CD8-positive, alpha-beta memory T cell (primary cell): Measurements from ENCODE around the gene CXCL16. TPM values are rescaled to one million over a fixed set of nuclear protein-coding genes. Genes with fewer than 3 reads are reported as not detected.
A peak's percentile ranks its signal among the peaks of the same experiment; 100 is the strongest.

Experiments used
- CTCF ChIA-PET: fragments of 350-600 bp; sonication (Branson Sonifier 250); formaldehyde crosslinking; loops from one replicate; lab custom pipeline; 2021; ENCODE audit warnings: antibody characterized with exemption; lab: Charles Lee
- POLR2A ChIA-PET: fragments of 350-600 bp; sonication (Branson Sonifier 250); formaldehyde crosslinking; loops from one replicate; lab custom pipeline; 2021; ENCODE audit warnings: antibody characterized with exemption; lab: Charles Lee
- DNase-seq, 5 donors: peaks; one replicate each; pipeline versions ENCODE4 v3.0.0 to v3.0.0-alpha.2; 2020 to 2022; ENCODE audit warnings: mixed read lengths in 1 of 5
- H3K27ac ChIP-seq: one replicate; pipeline ENCODE4 v1.7.0; 2013; ENCODE audit warnings: low read depth, mild to moderate bottlenecking, low read length, moderate library complexity
- H3K27me3 ChIP-seq: 2 replicates; pipeline ENCODE4 v1.7.0; 2013; ENCODE audit warnings: low read length, mild to moderate bottlenecking; ENCODE audit not compliant: insufficient read depth, poor library complexity, severe bottlenecking
- H3K36me3 ChIP-seq: 2 replicates; pipeline ENCODE4 v1.7.0; 2013; ENCODE audit warnings: mild to moderate bottlenecking, low read length, moderate library complexity; ENCODE audit not compliant: insufficient read depth
- H3K4me1 ChIP-seq: 2 replicates; pipeline ENCODE4 v1.7.0; 2013; ENCODE audit warnings: mild to moderate bottlenecking, low read length, moderate library complexity; ENCODE audit not compliant: insufficient read depth
- H3K4me3 ChIP-seq: 2 replicates; pipeline ENCODE4 v1.7.0; 2013; ENCODE audit warnings: mild to moderate bottlenecking, low read length
- H3K9me3 ChIP-seq: 2 replicates; pipeline ENCODE4 v1.7.0; 2013; ENCODE audit warnings: mild to moderate bottlenecking, low read length
- H3K27ac Mint-ChIP-seq, 8 donors: one replicate each; pipeline ENCODE4 v1.8.0; 2020 to 2021; ENCODE audit warnings: mixed read lengths in 8 of 8, mild to moderate bottlenecking in 6 of 8, inconsistent platforms in 3 of 8, moderate library complexity in 3 of 8
- H3K27me3 Mint-ChIP-seq, 2 donors: one replicate each; pipeline ENCODE4 v1.8.0; 2020 to 2021; ENCODE audit warnings: mixed read lengths in 2 of 2, mild to moderate bottlenecking in 1 of 2, moderate library complexity in 1 of 2
- H3K36me3 Mint-ChIP-seq, 3 donors: one replicate each; pipeline ENCODE4 v1.8.0; 2020 to 2021; ENCODE audit warnings: mixed read lengths in 3 of 3, inconsistent platforms in 1 of 3, mild to moderate bottlenecking in 1 of 3
- H3K4me1 Mint-ChIP-seq, 3 donors: one replicate each; pipeline ENCODE4 v1.8.0; 2020 to 2021; ENCODE audit warnings: mixed read lengths in 3 of 3, inconsistent platforms in 1 of 3, mild to moderate bottlenecking in 1 of 3
- H3K4me3 Mint-ChIP-seq, 7 donors: one replicate each; pipeline ENCODE4 v1.8.0; 2020 to 2021; ENCODE audit warnings: mixed read lengths in 7 of 7, mild to moderate bottlenecking in 6 of 7, moderate library complexity in 4 of 7, inconsistent platforms in 2 of 7
- H3K9me3 Mint-ChIP-seq, 5 donors: one replicate each; pipeline ENCODE4 v1.8.0; 2020 to 2022; ENCODE audit warnings: mixed read lengths in 5 of 5, mild to moderate bottlenecking in 3 of 5, moderate library complexity in 2 of 5, inconsistent platforms in 1 of 5
- polyA plus RNA-seq: library from polyadenylated mRNA; unstranded; fragments of 300-500 nt; fragmentation: Illumina TruSeq; gene quantifications from one replicate; pipeline ENCODE4 v1.2.3, GENCODE V29; 2021
- total RNA-seq, 2 experiments: library from RNA; stranded (reverse); gene quantifications; one replicate each; pipeline ENCODE4 v1.2.3, GENCODE V29; 2021

CXCL16 gene
- total and polyA plus RNA-seq, 3 experiments from 2014 or later = 2.4 to 3.0 (median 2.8) TPM

DNA sequence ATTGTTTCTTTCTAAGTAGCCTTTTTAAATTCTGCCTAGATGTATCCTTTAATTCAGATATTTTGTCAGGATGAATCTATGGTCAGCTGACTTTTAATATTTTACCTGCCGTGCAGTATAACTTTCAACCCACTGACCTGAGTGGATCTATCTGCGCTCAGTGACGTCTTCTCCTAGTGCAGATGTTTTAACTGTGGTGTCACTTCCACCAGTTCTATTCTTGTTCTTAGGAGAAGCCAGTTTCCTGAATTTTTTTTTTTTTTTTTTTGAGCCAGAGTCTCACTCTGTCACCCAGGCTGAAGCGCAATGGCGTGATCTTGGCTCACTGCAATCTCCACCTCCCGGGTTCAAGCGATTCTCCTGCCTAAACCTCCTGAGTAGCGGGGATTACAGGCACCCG is 27.0 kb upstream of the CXCL16 start:
- ChIA-PET POLR2A (no interaction called here), CTCF (no interaction called here)
- Histone ChIP-seq H3K9me3 (no peaks in the 10 kb centered on the region), H3K27ac (no peak overlapping the region), H3K36me3 (no peaks in the 10 kb centered on the region), H3K4me3 (no peak overlapping the region), H3K27me3 (no peaks in the 10 kb centered on the region), H3K4me1 (no peaks in the 10 kb centered on the region)
- Mint-ChIP-seq H3K9me3 (no peaks in the 10 kb centered on the region), H3K4me1 (peaks cover 1 to 5% (median 4%) of the 10 kb centered on the region in 3 donors), H3K4me3 (no peak overlapping the region), H3K27ac (no peak overlapping the region), H3K27me3 (peaks cover 2 to 18% of the 10 kb centered on the region in 2 donors), H3K36me3 (no peaks in the 10 kb centered on the region)
- no peak for DNase-seq

DNA sequence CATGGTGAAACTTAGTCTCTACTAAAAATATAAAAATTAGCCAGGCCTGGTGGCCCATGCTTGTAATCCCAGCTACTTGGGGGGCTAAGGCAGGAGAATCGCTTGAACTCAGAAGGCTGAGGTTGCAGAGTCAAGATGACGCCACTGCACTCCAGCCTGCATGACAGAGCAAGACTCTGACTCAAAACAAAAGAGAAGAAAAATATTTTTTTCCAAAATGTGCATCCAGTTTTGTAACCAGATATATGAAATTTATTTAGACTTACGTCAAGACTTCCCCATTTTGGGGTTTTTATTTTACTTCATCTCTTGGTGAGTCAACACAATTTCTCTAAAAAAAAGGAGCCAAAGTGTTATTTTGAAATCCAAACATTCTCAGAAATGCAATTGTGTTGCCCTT is 26.5 kb upstream of the CXCL16 start:
- Histone ChIP-seq H3K9me3 (no peaks in the 10 kb centered on the region), H3K27me3 (no peaks in the 10 kb centered on the region), H3K4me3 (no peak overlapping the region), H3K4me1 (no peaks in the 10 kb centered on the region), H3K36me3 (no peaks in the 10 kb centered on the region), H3K27ac (no peak overlapping the region)
- Mint-ChIP-seq H3K27ac (no peak overlapping the region), H3K4me3 (no peak overlapping the region), H3K4me1 (no peaks in the 10 kb centered on the region), H3K27me3 (peaks cover 2 to 15% of the 10 kb centered on the region in 2 donors), H3K36me3 (no peaks in the 10 kb centered on the region), H3K9me3 (no peaks in the 10 kb centered on the region)
- ChIA-PET CTCF (no interaction called here), POLR2A (no interaction called here)
- DNase-seq = no peak

DNA sequence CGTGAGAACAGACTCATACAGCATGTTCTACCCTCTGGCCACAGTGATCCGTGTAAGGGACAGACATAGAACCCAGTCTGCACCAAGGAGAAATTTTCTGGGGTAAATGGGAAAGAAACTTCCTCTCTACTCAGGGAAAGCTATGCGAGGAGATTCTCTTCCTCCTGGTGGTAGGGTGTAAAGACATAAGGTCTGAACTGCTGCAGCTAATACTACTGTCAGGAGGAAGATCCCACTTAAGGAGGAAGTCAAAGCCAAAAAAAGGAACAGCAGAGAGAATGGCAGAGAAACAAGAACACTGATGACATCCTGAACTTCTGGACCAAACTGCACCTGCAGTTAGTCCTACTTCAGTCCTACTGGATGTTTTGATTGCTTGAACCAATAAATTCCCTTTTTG is 24.9 kb upstream of the CXCL16 start:
- DNase-seq = no peak
- POLR2A ChIA-PET = no interaction called here
- H3K4me1 Mint-ChIP-seq = no peaks in the 10 kb centered on the region

DNA sequence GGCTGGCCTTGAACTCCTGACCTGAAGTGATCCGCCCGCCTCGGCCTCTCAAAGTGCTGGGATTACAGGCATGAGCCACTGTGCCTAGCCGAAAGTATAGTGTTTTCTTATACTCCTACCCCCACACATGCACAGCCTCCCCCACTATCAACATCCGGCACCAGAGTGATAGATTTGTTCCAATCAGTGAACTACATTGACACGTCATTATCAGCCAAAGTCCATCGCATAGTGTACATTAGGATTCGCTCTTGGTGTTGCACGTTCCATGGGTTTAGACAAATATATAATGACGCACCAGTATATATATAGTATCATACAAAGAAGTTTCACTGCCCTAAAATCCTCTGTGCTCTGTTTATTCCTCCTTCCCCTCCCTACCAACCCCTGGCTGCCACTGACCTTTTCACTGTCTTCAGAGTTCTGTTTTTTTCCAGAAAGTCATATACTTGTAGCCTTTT is 20.1 kb upstream of the CXCL16 start:
- Histone ChIP-seq H3K27ac (no peak overlapping the region), H3K27me3 (no peaks in the 10 kb centered on the region), H3K36me3 (no peaks in the 10 kb centered on the region), H3K4me3 (no peak overlapping the region), H3K4me1 (no peaks in the 10 kb centered on the region), H3K9me3 (no peaks in the 10 kb centered on the region)
- Mint-ChIP-seq H3K9me3 (no peaks in the 10 kb centered on the region), H3K4me3 (no peak overlapping the region), H3K27me3 (peaks cover 10 to 28% of the 10 kb centered on the region in 2 donors), H3K4me1 (no peaks in the 10 kb centered on the region), H3K36me3 (no peaks in the 10 kb centered on the region), H3K27ac (no peak overlapping the region)
- ChIA-PET POLR2A (no interaction called here), CTCF (no interaction called here)
- DNase-seq = no peak

More for the DNA sequence above, 24.9 kb upstream of the CXCL16 start:
- Histone ChIP-seq H3K4me3 (no peak overlapping the region), H3K9me3 (no peaks in the 10 kb centered on the region), H3K27me3 (no peaks in the 10 kb centered on the region), H3K4me1 (no peaks in the 10 kb centered on the region), H3K36me3 (no peaks in the 10 kb centered on the region), H3K27ac (no peak overlapping the region)
- H3K9me3 Mint-ChIP-seq = no peaks in the 10 kb centered on the region
- no peaks in the 10 kb centered on the region for H3K36me3 Mint-ChIP-seq
- H3K27ac Mint-ChIP-seq = no peak overlapping the region
- no peak overlapping the region for H3K4me3 Mint-ChIP-seq
- CTCF ChIA-PET = no interaction called here
- H3K27me3 Mint-ChIP-seq = peaks cover 6 to 20% of the 10 kb centered on the region in 2 donors

DNA sequence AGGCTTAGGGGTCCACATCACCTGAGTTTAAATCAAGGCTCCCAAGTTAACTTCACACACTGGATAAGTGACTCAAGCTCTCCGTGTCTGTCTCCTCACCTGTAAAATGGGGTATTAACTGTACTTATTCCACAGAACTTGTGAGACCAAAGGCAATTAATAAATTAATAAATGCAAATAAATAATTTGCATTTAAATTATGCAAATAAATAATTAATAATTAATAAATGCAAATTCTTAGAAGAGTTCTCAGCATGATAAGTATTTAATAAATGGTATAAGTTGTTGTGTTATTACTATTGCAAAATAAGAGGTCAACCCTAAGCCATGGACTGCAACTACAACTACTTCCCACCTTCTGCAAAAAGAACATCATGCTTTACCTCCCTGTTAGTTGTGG is 13.7 kb upstream of the CXCL16 start:
- H3K27ac Mint-ChIP-seq = peak overlapping the region in 1 of 8 donors; percentile 44
- H3K36me3 ChIP-seq = no peaks in the 10 kb centered on the region
- peaks cover 0 to 3% (median 2%) of the 10 kb centered on the region in 3 donors for H3K4me1 Mint-ChIP-seq
- no peaks in the 10 kb centered on the region for H3K9me3 Mint-ChIP-seq
- no peaks in the 10 kb centered on the region for H3K36me3 Mint-ChIP-seq
- H3K4me3 Mint-ChIP-seq = no peak overlapping the region
- no peak overlapping the region for H3K27ac ChIP-seq
- no peak for DNase-seq
- H3K27me3 Mint-ChIP-seq = peaks cover 24 to 43% of the 10 kb centered on the region in 2 donors
- no peaks in the 10 kb centered on the region for H3K27me3 ChIP-seq
- H3K4me1 ChIP-seq = peaks cover 2% of the 10 kb centered on the region
- CTCF ChIA-PET = interaction anchor here (1.9 kb wide), 1 partner anchor 36 kb away, joined by 7 read pairs; the partner anchor contains the start of gene GLTPD2
- no peaks in the 10 kb centered on the region for H3K9me3 ChIP-seq
- POLR2A ChIA-PET = no interaction called here
- no peak overlapping the region for H3K4me3 ChIP-seq

DNA sequence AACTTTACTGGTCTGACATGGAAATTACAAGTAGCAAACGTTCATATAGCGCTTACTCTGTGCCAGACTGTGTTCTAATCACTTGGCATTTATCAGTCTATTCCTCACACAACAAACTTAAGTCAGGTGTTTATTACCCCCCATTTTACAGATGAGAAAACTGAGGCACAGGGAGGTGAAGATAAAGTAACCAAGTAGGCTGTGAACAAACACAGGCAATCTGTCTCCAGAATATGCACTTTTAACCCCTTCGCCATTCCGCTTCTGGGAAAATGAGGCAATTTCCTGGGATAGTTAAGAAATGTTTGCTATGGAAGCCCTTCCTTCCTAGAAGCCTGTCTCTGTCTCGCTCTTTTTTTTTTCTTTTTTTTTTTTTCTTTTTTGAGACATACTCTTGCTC is 12.2 kb upstream of the CXCL16 start:
- Mint-ChIP-seq H3K4me1 (peaks cover 9 to 11% (median 9%) of the 10 kb centered on the region in 3 donors), H3K27ac (no peak overlapping the region), H3K9me3 (no peaks in the 10 kb centered on the region), H3K36me3 (no peaks in the 10 kb centered on the region), H3K4me3 (no peak overlapping the region), H3K27me3 (peaks cover 24 to 45% of the 10 kb centered on the region in 2 donors)
- Histone ChIP-seq H3K27ac (no peak overlapping the region), H3K4me3 (no peak overlapping the region), H3K4me1 (peaks cover 10% of the 10 kb centered on the region), H3K27me3 (no peaks in the 10 kb centered on the region), H3K9me3 (no peaks in the 10 kb centered on the region), H3K36me3 (no peaks in the 10 kb centered on the region)
- POLR2A ChIA-PET = no interaction called here
- no peak for DNase-seq
- CTCF ChIA-PET = interaction anchor here (1.9 kb wide), 1 partner anchor 38 kb away, joined by 7 read pairs; the partner anchor contains the start of gene GLTPD2

DNA sequence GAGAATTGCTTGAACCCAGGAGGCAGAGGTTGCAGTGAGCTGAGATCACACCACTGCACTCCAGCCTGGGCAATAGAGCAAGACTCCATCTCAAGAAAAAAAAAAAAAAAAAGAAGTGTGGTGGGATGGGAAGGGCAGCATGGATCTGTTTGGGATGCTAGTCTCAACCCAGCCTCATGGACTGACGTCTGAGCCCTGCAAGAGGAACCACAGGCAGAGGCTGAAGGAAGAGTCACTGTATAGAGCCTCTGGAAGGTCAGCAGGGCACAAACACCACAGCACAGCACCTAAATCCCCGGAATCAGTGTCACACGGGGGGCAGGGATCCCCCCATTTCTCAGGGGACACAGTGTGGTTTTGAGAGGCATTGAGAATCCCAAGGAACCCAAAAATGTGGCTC is 10.9 kb upstream of the CXCL16 start:
- DNase-seq = no peak
- Mint-ChIP-seq H3K4me3 (no peak overlapping the region), H3K27ac (no peak overlapping the region), H3K36me3 (no peaks in the 10 kb centered on the region), H3K4me1 (peaks cover 9 to 15% (median 12%) of the 10 kb centered on the region in 3 donors), H3K27me3 (peaks cover 24 to 40% of the 10 kb centered on the region in 2 donors), H3K9me3 (no peaks in the 10 kb centered on the region)
- Histone ChIP-seq H3K36me3 (no peaks in the 10 kb centered on the region), H3K9me3 (no peaks in the 10 kb centered on the region), H3K27me3 (no peaks in the 10 kb centered on the region), H3K4me1 (peaks cover 10% of the 10 kb centered on the region), H3K4me3 (no peak overlapping the region), H3K27ac (no peak overlapping the region)
- CTCF ChIA-PET = no interaction called here
- POLR2A ChIA-PET = no interaction called here

DNA sequence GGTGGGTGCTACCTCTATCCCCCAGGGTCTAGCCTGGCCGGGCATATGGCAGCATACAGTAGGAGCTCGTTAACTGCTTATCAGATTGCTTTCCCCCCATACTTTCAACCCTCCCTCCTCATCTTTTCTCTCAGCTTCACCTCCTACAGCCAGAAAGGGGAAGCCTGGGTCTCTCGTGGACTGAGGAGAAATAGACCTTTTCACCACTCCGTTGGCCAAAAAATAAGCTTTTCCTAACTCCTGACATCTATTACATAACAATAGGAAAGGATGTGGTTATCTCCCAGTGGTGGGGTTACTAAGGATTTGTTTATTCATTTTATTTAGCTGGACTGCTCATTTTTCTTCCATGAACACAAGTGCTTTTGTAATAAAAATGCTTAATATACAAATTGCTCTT is 9.0 kb upstream of the CXCL16 start:
- Histone ChIP-seq H3K9me3 (no peaks in the 10 kb centered on the region), H3K27me3 (peaks cover 3% of the 10 kb centered on the region), H3K4me3 (no peak overlapping the region), H3K36me3 (no peaks in the 10 kb centered on the region), H3K27ac (no peak overlapping the region), H3K4me1 (peaks cover 10% of the 10 kb centered on the region)
- H3K9me3 Mint-ChIP-seq = no peaks in the 10 kb centered on the region
- DNase-seq = no peak
- H3K4me3 Mint-ChIP-seq = no peak overlapping the region
- no peaks in the 10 kb centered on the region for H3K36me3 Mint-ChIP-seq
- H3K4me1 Mint-ChIP-seq = peaks cover 9 to 15% (median 14%) of the 10 kb centered on the region in 3 donors
- H3K27ac Mint-ChIP-seq = no peak overlapping the region
- peaks cover 13 to 33% of the 10 kb centered on the region in 2 donors for H3K27me3 Mint-ChIP-seq
- POLR2A ChIA-PET = interaction anchor here (0.9 kb wide), 1 partner anchor 41 kb away, joined by 3 read pairs; no protein-coding TSS in a partner anchor
- CTCF ChIA-PET = interaction anchor here (1.0 to 1.8 kb wide), 3 partner anchors 10 to 41 kb away, joined by 3 to 4 read pairs (median 4); partner anchors contain the start of gene GLTPD2
